Omental fat pad (tissue), 4 donors: ENCODE data around the gene HHATL. TPM values are rescaled to one million over a fixed set of nuclear protein-coding genes. Genes with fewer than 3 reads are reported as not detected.

Experiments
- ATAC-seq: fragments of 150-250 bp; one replicate; pipeline ENCODE4 v1.9.1; 2016; ENCODE audit warnings: mild to moderate bottlenecking, moderate library complexity; ENCODE audit not compliant: low FRiP score
- DNase-seq: peaks from one replicate; pipeline ENCODE4 v3.0.0-alpha.2; 2019; ENCODE audit warnings: low spot score
- CTCF ChIP-seq, 3 donors: fragments of 450-650 bp; IDR thresholded peaks; one replicate each; pipeline ENCODE4 v1.5.1; 2016 to 2017; ENCODE audit warnings: antibody characterized with exemption in 3 of 3, mild to moderate bottlenecking in 3 of 3, moderate library complexity in 2 of 3
- total RNA-seq, 4 donors: library from RNA; depleted of rRNA; stranded (reverse); fragments of >200 nt; gene quantifications; one replicate each; pipeline ENCODE4 v1.1.0, GENCODE V29; 2016

Gene HHATL
- total RNA-seq, 4 donors from 2014 or later, result not detected

- TF ChIP-seq CTCF (IDR thresholded peaks at IDR 0.05), result no peak
- no peak for ATAC-seq
- DNase-seq, result no peak
Measured at GRCh38 chr3:42707620-42708355, 5.2 kb upstream of the HHATL start.

- ATAC-seq (no peak), DNase-seq (no peak)
- TF ChIP-seq CTCF (IDR thresholded peaks at IDR 0.05), result no peak
Measured at GRCh38 chr3:42706721-42707619, 4.4 kb upstream of the HHATL start.

GRCh38 chr3:42705962-42706585 is 3.5 kb upstream of the HHATL start:
- no peak for DNase-seq
- TF ChIP-seq CTCF (IDR thresholded peaks at IDR 0.05), result no peak
- no peak for ATAC-seq

- TF ChIP-seq CTCF (IDR thresholded peaks at IDR 0.05), result no peak
- ATAC-seq, result no peak
- no peak for DNase-seq
Measured at GRCh38 chr3:42705058-42705767, 2.6 kb upstream of the HHATL start.

- ATAC-seq (no peak), DNase-seq (peak; percentile 7)
- no peak for TF ChIP-seq CTCF (IDR thresholded peaks at IDR 0.05)
Measured at GRCh38 chr3:42704136-42704841, 1.7 kb upstream of the HHATL start.

- TF ChIP-seq CTCF (IDR thresholded peaks at IDR 0.05), result no peak
- no peak for DNase-seq
- no peak for ATAC-seq
Measured at GRCh38 chr3:42703695-42704025, 1.1 kb upstream of the HHATL start.
